Measurements from ENCODE around the gene ATAD3B.

Gene ATAD3B

DNA sequence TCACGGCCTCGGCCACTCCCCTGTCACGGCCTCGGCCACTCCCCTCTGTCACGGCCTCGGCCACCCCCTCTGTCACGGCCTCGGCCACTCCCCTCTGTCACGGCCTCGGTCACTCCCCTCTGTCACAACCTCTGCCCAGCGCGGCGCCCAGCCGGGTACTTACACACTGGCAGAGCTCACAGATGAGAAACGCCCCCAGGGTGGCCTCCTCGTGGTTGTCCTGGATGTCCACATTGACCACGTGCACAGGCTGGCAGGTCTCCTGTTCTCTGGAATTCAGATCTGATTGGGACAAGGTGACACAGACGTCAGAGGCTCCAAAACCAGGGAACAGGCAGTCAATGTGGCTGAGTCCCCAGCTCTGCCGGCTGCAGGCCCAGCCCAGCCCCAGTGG is 72.1 kb downstream of the ATAD3B start:
- DNase-seq (ENCODE audit: low read depth) = no peak
- TF ChIP-seq, protein P1, sequence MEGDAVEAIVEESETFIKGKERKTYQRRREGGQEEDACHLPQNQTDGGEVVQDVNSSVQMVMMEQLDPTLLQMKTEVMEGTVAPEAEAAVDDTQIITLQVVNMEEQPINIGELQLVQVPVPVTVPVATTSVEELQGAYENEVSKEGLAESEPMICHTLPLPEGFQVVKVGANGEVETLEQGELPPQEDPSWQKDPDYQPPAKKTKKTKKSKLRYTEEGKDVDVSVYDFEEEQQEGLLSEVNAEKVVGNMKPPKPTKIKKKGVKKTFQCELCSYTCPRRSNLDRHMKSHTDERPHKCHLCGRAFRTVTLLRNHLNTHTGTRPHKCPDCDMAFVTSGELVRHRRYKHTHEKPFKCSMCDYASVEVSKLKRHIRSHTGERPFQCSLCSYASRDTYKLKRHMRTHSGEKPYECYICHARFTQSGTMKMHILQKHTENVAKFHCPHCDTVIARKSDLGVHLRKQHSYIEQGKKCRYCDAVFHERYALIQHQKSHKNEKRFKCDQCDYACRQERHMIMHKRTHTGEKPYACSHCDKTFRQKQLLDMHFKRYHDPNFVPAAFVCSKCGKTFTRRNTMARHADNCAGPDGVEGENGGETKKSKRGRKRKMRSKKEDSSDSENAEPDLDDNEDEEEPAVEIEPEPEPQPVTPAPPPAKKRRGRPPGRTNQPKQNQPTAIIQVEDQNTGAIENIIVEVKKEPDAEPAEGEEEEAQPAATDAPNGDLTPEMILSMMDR (IDR thresholded peaks at IDR 0.05; ENCODE audit: insufficient read depth, low read depth, low read length, missing control alignments) = no peak
- H3K4me3 ChIP-seq (ENCODE audit: low read length) = no peak overlapping the region

DNA sequence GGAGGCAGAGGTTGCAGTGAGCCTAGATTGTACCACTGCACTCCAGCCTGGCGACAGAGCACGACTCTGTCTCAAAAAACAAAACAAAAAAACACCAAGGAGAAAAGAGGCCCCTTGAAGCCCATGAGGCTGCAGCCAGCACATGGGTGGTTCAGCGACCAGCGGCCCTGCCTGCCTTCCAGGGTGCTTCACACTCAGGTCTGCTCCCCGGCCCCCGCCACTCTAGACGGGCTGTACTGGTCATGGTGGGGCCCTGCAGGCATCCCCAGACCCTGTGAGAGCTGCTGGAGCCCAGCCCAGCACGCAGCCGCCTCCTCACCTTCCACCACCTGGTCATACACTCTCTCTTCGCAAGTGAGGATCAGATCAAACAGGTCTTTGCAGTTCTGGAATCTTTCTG is 73.0 kb downstream of the ATAD3B start:
- H3K4me3 ChIP-seq (ENCODE audit: low read length) = no peak overlapping the region
- TF ChIP-seq, protein P1 (IDR thresholded peaks at IDR 0.05; ENCODE audit: insufficient read depth, low read depth, low read length, missing control alignments) = no peak
- DNase-seq (ENCODE audit: low read depth) = no peak
